CD4-positive, alpha-beta T cell treated with Interleukin-17A for 1 hour (primary cell): ENCODE data around the gene CXCR1.
"Not testable (repeated sequence)": the region's sequence is repeated elsewhere in the genome, so short reads cannot be mapped to it uniquely, and the experiment has no call there.

ENCODE experiments used
- DNase-seq: peaks from one replicate; pipeline ENCODE4 v3.0.0-alpha.2; 2020

Gene CXCR1

GRCh38 chr2:218155953-218156479, 10.7 kb downstream of the CXCR1 start:
- DNase-seq = no peak

- DNase-seq = no peak
These were observed 14.0 kb downstream of the CXCR1 start for GRCh38 chr2:218152777-218153176.

- no peak for DNase-seq
These were observed 14.6 kb downstream of the CXCR1 start for GRCh38 chr2:218152172-218152571.

- DNase-seq = no peak
These were observed 16.8 kb downstream of the CXCR1 start for GRCh38 chr2:218149848-218150440.

GRCh38 chr2:218149098-218149497, 17.7 kb downstream of the CXCR1 start:
- DNase-seq = no peak

- no peak for DNase-seq
These were observed 20.7 kb downstream of the CXCR1 start for GRCh38 chr2:218146056-218146455.

GRCh38 chr2:218145124-218145523, 21.6 kb downstream of the CXCR1 start:
- no peak for DNase-seq

- DNase-seq = no peak
These were observed 28.7 kb downstream of the CXCR1 start for GRCh38 chr2:218138047-218138446.

GRCh38 chr2:218137514-218137913, 29.2 kb downstream of the CXCR1 start:
- DNase-seq = no peak

- no peak for DNase-seq
These were observed 35.9 kb downstream of the CXCR1 start for GRCh38 chr2:218130822-218131221.

- DNase-seq = peak; percentile 6
These were observed 36.4 kb downstream of the CXCR1 start for GRCh38 chr2:218130377-218130776.

GRCh38 chr2:218129458-218130135, 37.2 kb downstream of the CXCR1 start:
- no peak for DNase-seq

GRCh38 chr2:218128781-218129457, 37.8 kb downstream of the CXCR1 start:
- peak; percentile 2 for DNase-seq

GRCh38 chr2:218127929-218128455, 38.8 kb downstream of the CXCR1 start:
- DNase-seq = no peak

GRCh38 chr2:218125626-218126080, 41.1 kb downstream of the CXCR1 start, which contains the start of gene CXCR2:
CXCR2 (plus strand) TSS chr2:218126028; CDS start chr2:218134802, 8,774 bp downstream.
- DNase-seq = no peak

GRCh38 chr2:218125095-218125494, 41.7 kb downstream of the CXCR1 start:
- no peak for DNase-seq

- DNase-seq = no peak
These were observed 42.8 kb downstream of the CXCR1 start for GRCh38 chr2:218123986-218124385.

GRCh38 chr2:218122286-218122685, 44.5 kb downstream of the CXCR1 start:
- DNase-seq = not testable (repeated sequence)

GRCh38 chr2:218121789-218122188, 45.0 kb downstream of the CXCR1 start:
- not testable (repeated sequence) for DNase-seq
